Measurements from ENCODE around the gene NFKB1.
A peak's percentile ranks its signal among the peaks of the same experiment; 100 is the strongest.
"Not testable (repeated sequence)": the region's sequence is repeated elsewhere in the genome, so short reads cannot be mapped to it uniquely, and the experiment has no call there.

The NFKB1 gene

DNA sequence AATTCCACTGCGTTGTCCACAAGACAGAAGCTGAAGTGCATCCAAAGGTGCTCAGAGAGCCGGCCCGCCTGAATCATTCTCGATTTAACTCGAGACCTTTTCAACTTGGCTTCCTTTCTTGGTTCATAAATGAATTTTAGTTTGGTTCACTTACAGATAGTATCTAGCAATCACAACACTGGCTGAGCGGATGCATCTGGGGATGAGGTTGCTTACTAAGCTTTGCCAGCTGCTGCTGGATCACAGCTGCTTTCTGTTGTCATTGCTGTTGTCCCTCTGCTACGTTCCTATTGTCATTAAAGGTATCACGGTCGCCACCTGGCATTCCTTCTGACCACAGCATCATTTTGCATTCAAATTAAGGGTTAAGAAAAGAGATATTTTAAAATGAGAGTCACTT lies 115.5 kb downstream of the NFKB1 start:
- TF ChIP-seq POLR2A (IDR thresholded peaks at IDR 0.05; ENCODE audit: low read length) = no peak
- no peak for TF ChIP-seq GATA1 (IDR thresholded peaks at IDR 0.05; ENCODE audit: low read depth, low read length)
- no peak for DNase-seq

- DNase-seq = not testable (repeated sequence)
These were observed 117.9 kb downstream of the NFKB1 start for GRCh38 chr4:102619021-102619420.

- DNase-seq = not testable (repeated sequence)
These were observed 118.8 kb downstream of the NFKB1 start for GRCh38 chr4:102619776-102620631.

DNA sequence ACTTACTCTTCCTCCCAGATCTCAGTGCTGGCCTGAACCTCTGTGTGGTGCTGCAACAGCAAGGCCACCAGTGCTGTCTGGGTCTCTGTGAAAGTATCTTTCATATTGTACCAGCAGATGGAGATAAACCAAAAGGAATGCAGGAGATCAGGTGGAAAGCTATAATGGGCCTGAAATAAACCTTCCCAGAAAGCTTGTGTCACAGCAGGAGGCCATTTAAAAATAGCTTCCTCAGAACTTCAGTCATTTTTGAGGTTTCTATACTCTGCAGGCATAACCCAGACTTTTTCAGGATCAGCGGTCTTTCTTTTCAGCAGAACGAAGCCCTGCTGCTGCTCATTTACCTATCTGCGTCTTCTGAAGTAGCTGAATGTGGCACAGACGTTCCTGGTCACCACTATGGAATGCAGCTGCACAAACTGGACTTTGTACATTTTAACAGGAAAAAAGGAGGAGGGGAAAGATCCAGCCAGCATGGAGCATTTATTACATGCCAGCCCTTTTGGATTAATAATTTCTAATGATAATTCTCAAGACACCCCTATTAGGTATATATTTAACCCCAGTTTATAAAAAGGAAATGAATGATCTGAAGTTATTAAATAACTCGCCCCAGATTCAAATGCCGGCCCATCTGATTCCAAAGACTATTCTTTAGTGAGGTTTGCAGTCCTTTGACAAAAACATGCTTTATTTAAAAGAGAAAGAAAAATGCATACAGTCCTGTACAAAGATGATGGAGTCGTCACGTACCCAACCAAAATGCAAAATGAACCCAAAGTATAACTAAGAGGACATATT lies 119.7 kb downstream of the NFKB1 start:
- TF ChIP-seq GATA1 (IDR thresholded peaks at IDR 0.05; ENCODE audit: low read depth, low read length) (no peak), POLR2A (IDR thresholded peaks at IDR 0.05; ENCODE audit: low read length) (no peak)
- DNase-seq = peak; percentile 56 to 60

DNA sequence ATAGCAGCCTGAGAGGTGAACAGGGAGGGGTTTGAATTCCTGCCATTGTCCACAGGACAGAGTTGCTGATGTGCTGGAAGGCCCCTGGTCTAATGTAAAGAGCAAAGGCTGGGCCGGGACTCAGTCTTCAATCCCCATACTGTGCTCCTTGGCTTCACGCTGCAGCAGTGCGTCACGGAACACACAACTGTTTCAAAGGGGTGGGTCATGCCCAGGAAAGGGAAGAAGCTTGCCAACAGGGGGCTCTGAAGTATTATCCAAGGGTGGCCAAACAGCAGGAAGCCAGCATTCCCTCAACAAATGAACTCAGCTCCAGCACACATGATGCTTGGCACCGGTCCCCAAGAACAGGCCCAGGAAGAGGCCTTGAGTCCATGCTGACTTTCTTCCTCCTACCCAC lies 122.5 kb downstream of the NFKB1 start:
- DNase-seq = peak in 1 of 2 experiments; percentile 41
- no peak for TF ChIP-seq GATA1 (IDR thresholded peaks at IDR 0.05; ENCODE audit: low read depth, low read length)
- TF ChIP-seq POLR2A (IDR thresholded peaks at IDR 0.05; ENCODE audit: low read length) = no peak

GRCh38 chr4:102624505-102624904 lies 123.3 kb downstream of the NFKB1 start:
- TF ChIP-seq POLR2A (IDR thresholded peaks at IDR 0.05; ENCODE audit: low read length) = no peak
- no peak for TF ChIP-seq GATA1 (IDR thresholded peaks at IDR 0.05; ENCODE audit: low read depth, low read length)

DNA sequence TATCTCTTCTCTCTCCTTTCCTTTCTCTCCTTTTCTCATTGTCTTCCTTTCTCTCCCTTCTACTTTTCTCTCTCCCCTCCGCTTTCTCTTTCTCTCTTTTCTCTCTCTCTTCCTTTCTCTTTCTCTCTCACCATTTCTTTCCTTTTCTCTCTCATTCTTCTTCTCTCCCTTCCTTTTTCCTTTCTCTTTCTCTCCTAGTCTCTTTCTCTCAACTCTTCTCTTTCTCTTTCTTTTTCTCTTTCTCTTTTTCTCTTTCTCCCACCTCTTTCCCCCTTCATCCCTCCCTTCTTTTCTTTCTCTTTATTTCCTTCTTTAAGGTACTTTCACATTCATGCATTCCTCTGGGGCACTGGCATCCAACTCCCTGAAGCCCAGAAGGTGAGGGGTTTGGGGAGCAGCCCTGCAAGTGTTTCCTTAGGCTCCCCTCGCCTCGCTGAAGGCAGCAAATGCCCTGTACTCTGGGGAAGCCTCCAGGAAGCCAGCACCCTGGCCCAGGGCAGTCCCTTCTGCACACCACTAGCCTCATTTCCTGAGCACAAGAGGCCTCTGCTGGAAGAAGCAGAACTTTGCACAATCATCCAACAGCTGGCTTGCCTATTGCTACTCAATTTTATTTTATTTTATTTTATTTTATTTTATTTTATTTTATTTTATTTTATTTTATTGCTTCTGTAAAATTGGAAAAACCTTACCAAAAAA lies 124.2 kb downstream of the NFKB1 start:
- DNase-seq = peak; percentile 27 to 46
- TF ChIP-seq GATA1 (IDR thresholded peaks at IDR 0.05; ENCODE audit: low read depth, low read length) = no peak
- TF ChIP-seq POLR2A (IDR thresholded peaks at IDR 0.05; ENCODE audit: low read length) = no peak

More at GRCh38 chr4:102624505-102624904, 123.3 kb downstream of the NFKB1 start:
- no peak for DNase-seq

DNA sequence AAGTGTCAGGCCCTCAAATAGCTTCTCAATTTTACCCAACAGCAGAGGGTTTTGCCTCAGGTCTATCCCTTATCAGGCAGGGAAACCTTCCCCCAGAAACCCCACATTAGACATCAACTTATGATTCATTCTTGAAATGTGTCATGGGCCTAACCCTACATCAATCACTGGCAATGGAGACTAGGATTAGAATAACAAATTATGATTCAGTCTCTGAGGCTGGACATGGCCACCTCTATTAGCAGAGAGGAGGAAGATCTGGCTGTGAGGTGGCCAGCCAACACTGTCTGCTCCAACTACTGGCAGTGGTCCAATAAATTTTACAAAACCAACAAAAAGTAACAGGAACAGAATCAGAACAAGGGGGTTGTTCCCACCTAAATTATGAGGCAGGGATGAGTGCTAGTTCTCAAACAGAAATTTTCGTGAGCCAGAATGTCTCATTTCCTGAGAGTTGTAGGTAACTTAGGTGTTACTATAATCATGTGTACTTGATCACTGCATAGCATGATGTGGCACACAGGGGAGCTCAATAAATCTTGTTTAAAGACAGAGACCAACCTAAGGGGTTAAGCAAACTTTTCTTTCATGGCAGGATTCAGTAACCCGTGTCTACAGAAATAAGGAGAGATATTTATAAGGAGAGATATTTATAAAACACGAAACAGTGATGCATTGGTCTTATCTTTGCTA lies 126.8 kb downstream of the NFKB1 start:
- TF ChIP-seq GATA1 (IDR thresholded peaks at IDR 0.05; ENCODE audit: low read depth, low read length) (no peak), POLR2A (IDR thresholded peaks at IDR 0.05; ENCODE audit: low read length) (no peak)
- peak in 1 of 2 experiments; percentile 32 for DNase-seq

DNA sequence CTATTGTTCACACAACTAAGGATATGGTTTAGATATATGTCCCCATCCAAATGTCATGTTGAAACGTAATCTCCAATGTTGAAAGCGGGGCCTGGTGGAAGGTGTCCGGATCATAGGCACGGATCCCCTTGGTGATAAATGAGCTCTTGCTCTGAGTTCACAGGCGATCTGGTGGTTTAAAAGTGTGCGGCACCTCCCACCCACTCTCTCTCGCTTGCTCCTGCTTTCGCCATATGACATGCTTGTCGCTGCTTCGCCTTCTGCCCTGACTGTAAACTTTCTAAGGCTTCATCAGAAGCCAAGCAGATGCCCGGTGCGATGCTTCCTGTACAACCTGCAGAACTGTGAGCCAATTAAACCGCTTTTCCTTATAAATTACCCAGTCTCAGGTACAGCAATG lies 128.5 kb downstream of the NFKB1 start:
- TF ChIP-seq GATA1 (IDR thresholded peaks at IDR 0.05; ENCODE audit: low read depth, low read length) (no peak), POLR2A (IDR thresholded peaks at IDR 0.05; ENCODE audit: low read length) (no peak)
- DNase-seq = no peak

- TF ChIP-seq GATA1 (IDR thresholded peaks at IDR 0.05; ENCODE audit: low read depth, low read length) = no peak
- TF ChIP-seq POLR2A (IDR thresholded peaks at IDR 0.05; ENCODE audit: low read length) = no peak
- DNase-seq = no peak
These were observed 130.5 kb downstream of the NFKB1 start for GRCh38 chr4:102631616-102632015.

DNA sequence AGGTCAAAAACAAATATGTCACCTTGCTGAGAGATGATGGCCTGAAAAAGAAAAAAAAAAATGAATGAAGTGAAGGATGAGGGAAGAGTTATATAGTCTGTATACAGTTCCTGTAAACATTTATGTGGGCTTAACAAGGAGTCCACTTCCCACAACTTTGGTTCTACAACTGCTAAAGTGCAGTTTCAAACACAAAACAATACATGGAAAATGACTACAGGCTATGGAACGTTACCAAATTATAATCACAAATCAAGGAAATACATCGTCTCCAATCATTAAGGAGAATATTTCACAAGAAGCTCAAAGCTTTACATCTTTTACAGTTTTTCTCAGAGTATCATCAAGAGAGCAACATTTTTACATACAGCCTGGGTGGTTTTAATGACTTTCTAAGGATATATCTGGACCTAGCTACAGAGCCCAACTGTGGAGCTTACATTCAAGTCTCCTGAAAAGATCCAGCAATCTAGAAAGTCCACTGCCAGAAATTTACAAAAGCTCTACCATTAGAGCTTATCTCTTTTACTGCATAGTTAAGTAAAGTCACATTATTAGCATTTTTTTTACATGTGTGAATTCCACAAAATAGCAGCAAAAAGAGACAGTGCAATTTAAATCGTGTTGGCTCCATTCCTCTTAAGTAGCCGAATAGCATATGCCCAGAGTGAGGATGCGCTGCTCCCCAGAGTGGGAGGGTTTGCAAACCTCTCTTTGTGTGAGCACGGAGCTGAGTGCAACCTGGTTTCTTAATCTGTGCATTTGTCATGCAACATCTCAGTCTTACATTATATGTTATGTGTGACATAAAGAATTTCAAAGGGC lies 131.3 kb downstream of the NFKB1 start:
- no peak for TF ChIP-seq POLR2A (IDR thresholded peaks at IDR 0.05; ENCODE audit: low read length)
- TF ChIP-seq GATA1 (IDR thresholded peaks at IDR 0.05; ENCODE audit: low read depth, low read length) = no peak
- no peak for DNase-seq

DNA sequence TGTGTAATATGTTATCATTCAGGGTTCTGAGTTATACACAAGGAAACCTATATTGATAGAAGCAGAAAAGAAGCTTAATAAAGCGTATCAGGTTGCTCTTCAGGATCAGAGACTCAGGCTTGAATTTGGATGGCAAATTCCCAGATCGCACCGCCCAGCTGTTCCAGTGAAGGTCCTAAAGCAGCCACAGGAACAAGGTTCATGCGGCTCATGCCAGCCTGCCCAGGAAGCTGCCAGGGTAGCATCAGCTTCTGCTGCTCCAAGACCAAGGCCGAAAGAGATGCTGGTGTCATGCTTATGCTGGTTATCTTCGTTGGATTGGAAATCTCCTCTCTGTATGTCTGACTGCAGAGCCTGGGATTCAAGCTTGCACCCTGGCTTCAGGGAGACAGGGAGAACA lies 131.9 kb downstream of the NFKB1 start:
- DNase-seq = no peak
- TF ChIP-seq GATA1 (IDR thresholded peaks at IDR 0.05; ENCODE audit: low read depth, low read length) = no peak
- no peak for TF ChIP-seq POLR2A (IDR thresholded peaks at IDR 0.05; ENCODE audit: low read length)

DNA sequence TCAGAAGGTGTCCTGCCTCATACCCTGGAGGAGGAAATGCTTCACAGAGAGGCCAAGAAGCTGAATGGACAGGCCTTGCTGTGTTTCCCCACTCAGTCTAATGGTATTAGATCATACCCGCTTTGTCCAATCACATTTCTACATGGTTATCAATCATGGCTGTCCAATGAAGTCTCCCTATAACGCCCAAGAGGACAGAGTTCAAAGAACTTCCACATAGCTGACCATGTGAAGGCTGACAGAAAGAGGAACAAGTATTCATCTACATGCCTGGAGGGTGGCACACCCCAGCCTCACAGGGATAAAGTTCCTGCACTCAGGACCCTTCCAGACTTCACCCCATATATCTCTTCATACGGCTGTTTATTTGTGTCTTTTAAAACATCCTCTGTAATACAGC lies 136.2 kb downstream of the NFKB1 start:
- TF ChIP-seq GATA1 (IDR thresholded peaks at IDR 0.05; ENCODE audit: low read depth, low read length) (no peak), POLR2A (IDR thresholded peaks at IDR 0.05; ENCODE audit: low read length) (no peak)
- no peak for DNase-seq

Measured in erythroblast (primary cell).